Endothelial cell of umbilical vein (primary cell): ENCODE data around the gene CRYBB2. TPM values are rescaled to one million over a fixed set of nuclear protein-coding genes. Genes with fewer than 3 reads are reported as not detected.

Experiments
- BruUV-seq: library from RNA; stranded (reverse); fragments of 400-500 nt; replicated peaks from 2 replicates; lab custom pipeline; 2021; lab: Mats Ljungman, UMichigan
- CTCF ChIA-PET: fragments of 300-600, 350-600 bp; sonication (Branson Sonifier 250); formaldehyde crosslinking; loops from one replicate; lab custom pipeline; 2021; ENCODE audit warnings: antibody characterized with exemption, inconsistent platforms; lab: Charles Lee
- POLR2A ChIA-PET: fragments of 300-600, 350-600 bp; sonication (Branson Sonifier 250); formaldehyde crosslinking; loops from one replicate; lab custom pipeline; 2021; ENCODE audit warnings: antibody characterized with exemption, inconsistent platforms; lab: Charles Lee
- DNase-seq: peaks from one replicate; pipeline ENCODE4 v3.0.0-alpha.2; 2011; ENCODE audit warnings: low read depth, low spot score
- FAIRE-seq: peaks from 2 replicates; lab custom pipeline; 2011; peaks lifted over from hg19 to GRCh38; lab: Jason Lieb, UNC
- H2AFZ ChIP-seq: 2 replicates; pipeline ENCODE4 v1.6.0; 2012; ENCODE audit warnings: low read depth, low read length, control low read depth, inconsistent platforms
- H3K27ac ChIP-seq: 2 replicates; pipeline ENCODE4 v1.5.1; 2011; ENCODE audit warnings: low read depth, mild to moderate bottlenecking, control low read depth, low read length, moderate library complexity; ENCODE audit not compliant: insufficient read depth
- H3K27me3 ChIP-seq, 2 experiments: 2 replicates each; pipeline versions ENCODE4 v1.6.0 to v1.6.1; 2011; ENCODE audit warnings: low read length in 2 of 2, mixed read lengths in 1 of 2; ENCODE audit not compliant: control insufficient read depth in 2 of 2, insufficient read depth in 2 of 2
- H3K36me3 ChIP-seq, 2 experiments: 2 replicates in 1 of 2; 3 replicates in 1 of 2; pipeline ENCODE4 v1.5.1; 2011; ENCODE audit warnings: low read length in 2 of 2, mild to moderate bottlenecking in 1 of 2, moderate library complexity in 1 of 2; ENCODE audit not compliant: control insufficient read depth in 2 of 2, insufficient read depth in 2 of 2; ENCODE audit errors: extremely low read depth in 1 of 2
- H3K4me1 ChIP-seq: 3 replicates; pipeline ENCODE4 v1.5.1; 2011; ENCODE audit warnings: mild to moderate bottlenecking, low read length; ENCODE audit not compliant: control insufficient read depth, insufficient read depth; ENCODE audit errors: extremely low read depth
- H3K4me2 ChIP-seq: 2 replicates; pipeline ENCODE4 v1.6.1; 2011; ENCODE audit warnings: low read length, control low read depth, mixed read lengths; ENCODE audit not compliant: insufficient read depth
- H3K4me3 ChIP-seq, 3 experiments: fragments of 200-600 bp in 1 of 3; sonication (generic), shearing (Covaris generic) in 1 of 3; replicated peaks in 1 of 3; 2 replicates each; pipeline ENCODE4 v1.5.1; 2011 to 2016; ENCODE audit warnings: control low read depth in 3 of 3, low read length in 3 of 3, mild to moderate bottlenecking in 2 of 3, inconsistent platforms in 1 of 3, low read depth in 1 of 3, moderate library complexity in 1 of 3; ENCODE audit not compliant: insufficient read depth in 1 of 3
- H3K79me2 ChIP-seq: 2 replicates; pipeline ENCODE4 v1.6.0; 2012; ENCODE audit warnings: low read length, inconsistent platforms; ENCODE audit not compliant: control insufficient read depth, insufficient read depth
- H3K9ac ChIP-seq: replicated peaks from 2 replicates; pipeline ENCODE3; 2011; ENCODE audit warnings: low read length, control low read depth; ENCODE audit not compliant: insufficient read depth; ENCODE audit errors: extremely low read depth
- H3K9me1 ChIP-seq: replicated peaks from 3 replicates; pipeline ENCODE4 v1.6.0; 2011; ENCODE audit warnings: mild to moderate bottlenecking, low read length; ENCODE audit not compliant: control insufficient read depth, insufficient read depth; ENCODE audit errors: extremely low read depth
- H3K9me3 ChIP-seq: replicated peaks from 2 replicates; pipeline ENCODE4 v1.5.1; 2012; ENCODE audit warnings: low read length, inconsistent platforms; ENCODE audit not compliant: control insufficient read depth, insufficient read depth
- H4K20me1 ChIP-seq: replicated peaks from 2 replicates; pipeline ENCODE3; 2011; ENCODE audit warnings: mild to moderate bottlenecking, low read length; ENCODE audit not compliant: control insufficient read depth, insufficient read depth; ENCODE audit errors: extremely low read depth
- EZH2 ChIP-seq: IDR thresholded peaks from 2 replicates; pipeline ENCODE4 v1.6.1; 2012; ENCODE audit warnings: borderline replicate concordance, low read depth, mild to moderate bottlenecking, moderate library complexity, low read length, inconsistent platforms; ENCODE audit not compliant: severe bottlenecking
- FOS ChIP-seq: IDR thresholded peaks from 2 replicates; pipeline ENCODE4 v1.6.1; 2011; ENCODE audit warnings: mild to moderate bottlenecking, low read length, moderate library complexity, borderline replicate concordance; ENCODE audit not compliant: insufficient read depth
- JUN ChIP-seq: IDR thresholded peaks from 2 replicates; pipeline ENCODE4 v1.6.1; 2011; ENCODE audit warnings: borderline replicate concordance, low read depth; ENCODE audit not compliant: insufficient read length, insufficient read depth
- MYC ChIP-seq: IDR thresholded peaks from one replicate; pipeline ENCODE4 v1.6.1; 2011; ENCODE audit warnings: mild to moderate bottlenecking, low read depth, low read length
- POLR2A ChIP-seq: IDR thresholded peaks from 2 replicates; pipeline ENCODE4 v1.6.1; 2012; ENCODE audit warnings: low read depth, mild to moderate bottlenecking, control low read depth, low read length
- POLR2AphosphoS5 ChIP-seq: IDR thresholded peaks from 2 replicates; pipeline ENCODE4 v1.6.1; 2012; ENCODE audit warnings: low read depth, mild to moderate bottlenecking, control low read depth, low read length, moderate library complexity; ENCODE audit not compliant: insufficient read depth
- dilution Hi-C: fragments of 300-500 bp; cut with MboI; formaldehyde crosslinking; loops from one replicate; pipeline ENCODE4 v1.15.0; 2019; ENCODE audit warnings: low sequenced_read_pairs; ENCODE audit not compliant: extremely low pct_ligation_motif_present
- intact Hi-C: fragments of 100-400 bp; cut with micrococcal nuclease; formaldehyde crosslinking; loops from one replicate; pipeline ENCODE4 v1.10.0; 2022
- polyA plus RNA-seq, 4 experiments: library from polyadenylated mRNA; depleted of rRNA in 3 of 4; stranded (reverse) in 3 of 4; unstranded in 1 of 4; fragments of >200 nt; gene quantifications; 2 replicates each; pipeline versions ENCODE4 v1.2.1 to v1.2.3, GENCODE V29; 2011 to 2012; ENCODE audit warnings: missing spikeins in 1 of 4
- total RNA-seq: library from RNA; stranded (reverse); gene quantifications from 2 replicates; pipeline ENCODE4 v1.2.3, GENCODE V29; 2021
- TF ChIP-seq, protein P1 (sequence below), 2 donors: IDR thresholded peaks; 1 replicate in 1 of 2; 2 replicates in 1 of 2; pipeline ENCODE4 v1.5.1; 2011; ENCODE audit warnings: low read length in 2 of 2, mild to moderate bottlenecking in 2 of 2, moderate library complexity in 2 of 2, control low read depth in 1 of 2, inconsistent platforms in 1 of 2, low read depth in 1 of 2; ENCODE audit not compliant: insufficient read depth in 1 of 2; ENCODE audit errors: extremely low read depth in 1 of 2
- TF ChIP-seq, protein P2 (sequence below): IDR thresholded peaks from 2 replicates; pipeline ENCODE4 v1.6.1; 2011; ENCODE audit not compliant: insufficient read depth, insufficient read length

The CRYBB2 gene
- total and polyA plus RNA-seq, 2 donors (not counting 3 experiments of a cell fraction or from before 2014, with no cell fraction given): 0.36 to 1.4 TPM

DNA sequence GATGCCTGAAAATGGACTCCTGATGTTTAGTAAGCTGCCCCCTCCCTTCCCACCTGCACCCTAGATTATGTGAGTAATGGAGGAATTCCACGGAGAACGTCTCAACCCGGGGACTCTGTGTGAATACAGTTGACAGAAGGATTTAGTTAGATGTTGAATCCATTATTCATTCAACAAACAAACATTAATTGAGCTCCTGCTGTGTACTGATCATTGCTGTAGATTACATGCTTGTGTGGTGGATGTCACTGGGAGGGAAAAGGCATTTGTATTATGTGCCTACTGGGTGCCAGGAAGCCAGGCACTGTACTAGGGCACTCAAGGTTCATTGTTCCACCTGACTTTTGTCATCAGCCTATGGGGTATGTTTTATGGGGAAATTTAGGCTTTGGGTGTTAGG, 42.6 kb upstream of the CRYBB2 start:
- intact Hi-C loops: no loop called here
- FAIRE-seq (no peak), DNase-seq (no peak)
- Histone ChIP-seq H3K4me1 (no peaks in the 10 kb centered on the region), H4K20me1 (no peaks in the 10 kb centered on the region), H2AFZ (no peak overlapping the region), H3K36me3 (peaks cover 18 to 39% of the 10 kb centered on the region in 2 experiments), H3K27ac (no peak overlapping the region), H3K9ac (no peak overlapping the region), H3K79me2 (no peaks in the 10 kb centered on the region), H3K4me3 (no peak overlapping the region), H3K9me1 (no peaks in the 10 kb centered on the region), H3K9me3 (no peaks in the 10 kb centered on the region), H3K27me3 (no peaks in the 10 kb centered on the region), H3K4me2 (no peak overlapping the region)
- no peak for TF ChIP-seq POLR2A
- TF ChIP-seq JUN: no peak
- TF ChIP-seq, protein P1, sequence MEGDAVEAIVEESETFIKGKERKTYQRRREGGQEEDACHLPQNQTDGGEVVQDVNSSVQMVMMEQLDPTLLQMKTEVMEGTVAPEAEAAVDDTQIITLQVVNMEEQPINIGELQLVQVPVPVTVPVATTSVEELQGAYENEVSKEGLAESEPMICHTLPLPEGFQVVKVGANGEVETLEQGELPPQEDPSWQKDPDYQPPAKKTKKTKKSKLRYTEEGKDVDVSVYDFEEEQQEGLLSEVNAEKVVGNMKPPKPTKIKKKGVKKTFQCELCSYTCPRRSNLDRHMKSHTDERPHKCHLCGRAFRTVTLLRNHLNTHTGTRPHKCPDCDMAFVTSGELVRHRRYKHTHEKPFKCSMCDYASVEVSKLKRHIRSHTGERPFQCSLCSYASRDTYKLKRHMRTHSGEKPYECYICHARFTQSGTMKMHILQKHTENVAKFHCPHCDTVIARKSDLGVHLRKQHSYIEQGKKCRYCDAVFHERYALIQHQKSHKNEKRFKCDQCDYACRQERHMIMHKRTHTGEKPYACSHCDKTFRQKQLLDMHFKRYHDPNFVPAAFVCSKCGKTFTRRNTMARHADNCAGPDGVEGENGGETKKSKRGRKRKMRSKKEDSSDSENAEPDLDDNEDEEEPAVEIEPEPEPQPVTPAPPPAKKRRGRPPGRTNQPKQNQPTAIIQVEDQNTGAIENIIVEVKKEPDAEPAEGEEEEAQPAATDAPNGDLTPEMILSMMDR (IDR thresholded peaks at IDR 0.05; ENCODE audit: extremely low read depth in 1 of 2, insufficient read depth in 1 of 2, low read depth in 1 of 2, low read length in 2 of 2): no peak
- TF ChIP-seq FOS: no peak
- TF ChIP-seq, protein P2, sequence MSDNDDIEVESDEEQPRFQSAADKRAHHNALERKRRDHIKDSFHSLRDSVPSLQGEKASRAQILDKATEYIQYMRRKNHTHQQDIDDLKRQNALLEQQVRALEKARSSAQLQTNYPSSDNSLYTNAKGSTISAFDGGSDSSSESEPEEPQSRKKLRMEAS: no peak
- BruUV-seq: no TSS peak
- dilution Hi-C loops: no loop called here
- ChIA-PET CTCF (interaction anchor here (0.9 to 1.9 kb wide), 5 partner anchors 12 to 225 kb away, joined by 3 to 7 read pairs (median 4); no protein-coding TSS in a partner anchor), POLR2A (no interaction called here)

DNA sequence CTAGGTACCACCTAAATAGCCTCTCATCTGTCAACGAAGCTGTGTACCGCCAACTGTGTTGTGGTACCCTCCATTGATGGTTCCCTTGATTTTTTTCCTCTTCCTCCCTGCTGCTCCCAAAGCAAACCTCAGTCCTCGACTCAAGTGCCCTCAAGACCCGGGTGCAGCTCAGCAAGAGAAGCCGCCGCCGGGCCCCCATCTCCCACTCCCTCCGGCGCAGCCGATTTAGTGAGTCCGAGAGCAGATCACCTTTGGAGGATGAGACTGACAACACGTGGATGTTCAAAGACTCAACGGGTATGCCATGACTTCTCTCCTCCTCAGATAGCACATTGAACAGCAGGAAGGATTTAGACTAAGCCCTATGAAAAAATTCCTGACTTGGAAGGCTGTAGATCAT, 42.2 kb upstream of the CRYBB2 start:
- no peaks in the 10 kb centered on the region for H3K9me3 ChIP-seq
- no peaks in the 10 kb centered on the region for H3K4me1 ChIP-seq
- H3K9me1 ChIP-seq: no peaks in the 10 kb centered on the region
- ChIA-PET POLR2A (no interaction called here), CTCF (interaction anchor here (1.9 kb wide), 1 partner anchor 12 kb away, joined by 7 read pairs; no protein-coding TSS in a partner anchor)
- no peak overlapping the region for H3K4me3 ChIP-seq
- no peaks in the 10 kb centered on the region for H3K27me3 ChIP-seq
- intact Hi-C loops: no loop called here
- no peak for FAIRE-seq
- BruUV-seq: no TSS peak
- H4K20me1 ChIP-seq: no peaks in the 10 kb centered on the region
- dilution Hi-C loops: no loop called here
- no peak overlapping the region for H3K9ac ChIP-seq
- H3K4me2 ChIP-seq: no peak overlapping the region
- H3K27ac ChIP-seq: no peak overlapping the region
- DNase-seq: no peak
- peaks cover 18 to 39% of the 10 kb centered on the region in 2 experiments for H3K36me3 ChIP-seq
- H3K79me2 ChIP-seq: no peaks in the 10 kb centered on the region
- TF ChIP-seq MYC (no peak), POLR2AphosphoS5 (no peak), POLR2A (no peak), EZH2 (no peak), JUN (no peak)
- TF ChIP-seq, protein P1 (IDR thresholded peaks at IDR 0.05; ENCODE audit: extremely low read depth in 1 of 2, insufficient read depth in 1 of 2, low read depth in 1 of 2, low read length in 2 of 2): no peak
- H2AFZ ChIP-seq: no peak overlapping the region
